ENCODE results near the gene CCDC171. TPM values are rescaled to one million over a fixed set of nuclear protein-coding genes. Genes with fewer than 3 reads are reported as not detected.
A peak's percentile ranks its signal among the peaks of the same experiment; 100 is the strongest.

The CCDC171 gene
- total and polyA plus RNA-seq, 5 donors from 2014 or later: 0.05 to 1.1 (median 0.29) TPM

- no peak for ATAC-seq (ENCODE audit: low read depth in 2 of 2)
- H3K4me1 ChIP-seq (ENCODE audit: control insufficient read depth, insufficient read depth, low read length, poor library complexity, severe bottlenecking): no peaks in the 10 kb centered on the region
- H3K27ac ChIP-seq (ENCODE audit: insufficient read depth, low read length, poor library complexity, severe bottlenecking): no peak overlapping the region
Observed at GRCh38 chr9:15741015-15741414, 188.2 kb downstream of the CCDC171 start.

GRCh38 chr9:15743512-15743911 is 190.7 kb downstream of the CCDC171 start:
- Mint-ChIP-seq H3K4me1 (no peaks in the 10 kb centered on the region), H3K4me3 (no peak overlapping the region), H3K9me3 (peaks cover 0 to 4% (median 0%) of the 10 kb centered on the region in 7 donors), H3K27me3 (no peaks in the 10 kb centered on the region), H3K36me3 (peaks cover 11% of the 10 kb centered on the region), H3K27ac (no peak overlapping the region)
- Histone ChIP-seq H3K4me1 (ENCODE audit: control insufficient read depth, insufficient read depth, low read length, poor library complexity, severe bottlenecking) (no peaks in the 10 kb centered on the region), H3K36me3 (ENCODE audit: control insufficient read depth, insufficient read depth, low read length) (no peaks in the 10 kb centered on the region), H3K9me3 (ENCODE audit: control insufficient read depth in 2 of 2, low read length in 2 of 2) (no peaks in the 10 kb centered on the region), H3K4me3 (ENCODE audit: low read depth, low read length) (no peak overlapping the region), H3K27ac (ENCODE audit: insufficient read depth, low read length, poor library complexity, severe bottlenecking) (no peak overlapping the region), H3K27me3 (ENCODE audit: control insufficient read depth, insufficient read depth, low read length) (no peaks in the 10 kb centered on the region)
- DNase-seq (peak in 1 of 3 donors; percentile 4), ATAC-seq (ENCODE audit: low read depth in 2 of 2) (no peak)

More at GRCh38 chr9:15741015-15741414, 188.2 kb downstream of the CCDC171 start:
- no peak overlapping the region for H3K4me3 ChIP-seq (ENCODE audit: low read depth, low read length)
- no peaks in the 10 kb centered on the region for H3K9me3 ChIP-seq (ENCODE audit: control insufficient read depth in 2 of 2, low read length in 2 of 2)
- Mint-ChIP-seq H3K9me3 (no peaks in the 10 kb centered on the region), H3K36me3 (peaks cover 11% of the 10 kb centered on the region), H3K4me1 (no peaks in the 10 kb centered on the region), H3K27ac (no peak overlapping the region), H3K27me3 (no peaks in the 10 kb centered on the region), H3K4me3 (no peak overlapping the region)
- no peak for DNase-seq
- H3K36me3 ChIP-seq (ENCODE audit: control insufficient read depth, insufficient read depth, low read length): no peaks in the 10 kb centered on the region
- H3K27me3 ChIP-seq (ENCODE audit: control insufficient read depth, insufficient read depth, low read length): no peaks in the 10 kb centered on the region

GRCh38 chr9:15744196-15744595 is 191.4 kb downstream of the CCDC171 start:
- H3K4me3 Mint-ChIP-seq: no peak overlapping the region
- H3K27ac Mint-ChIP-seq: no peak overlapping the region
- peaks cover 0 to 8% (median 0%) of the 10 kb centered on the region in 7 donors for H3K9me3 Mint-ChIP-seq
- Histone ChIP-seq H3K36me3 (ENCODE audit: control insufficient read depth, insufficient read depth, low read length) (no peaks in the 10 kb centered on the region), H3K4me3 (ENCODE audit: low read depth, low read length) (no peak overlapping the region), H3K9me3 (ENCODE audit: control insufficient read depth in 2 of 2, low read length in 2 of 2) (no peaks in the 10 kb centered on the region), H3K27ac (ENCODE audit: insufficient read depth, low read length, poor library complexity, severe bottlenecking) (no peak overlapping the region), H3K4me1 (ENCODE audit: control insufficient read depth, insufficient read depth, low read length, poor library complexity, severe bottlenecking) (no peaks in the 10 kb centered on the region), H3K27me3 (ENCODE audit: control insufficient read depth, insufficient read depth, low read length) (no peaks in the 10 kb centered on the region)
- DNase-seq (no peak), ATAC-seq (ENCODE audit: low read depth in 2 of 2) (no peak)
- H3K4me1 Mint-ChIP-seq: no peaks in the 10 kb centered on the region
- no peaks in the 10 kb centered on the region for H3K27me3 Mint-ChIP-seq
- peaks cover 11% of the 10 kb centered on the region for H3K36me3 Mint-ChIP-seq

- ATAC-seq (ENCODE audit: low read depth in 2 of 2): no peak
- Mint-ChIP-seq H3K4me3 (no peak overlapping the region), H3K27me3 (no peaks in the 10 kb centered on the region), H3K9me3 (peaks cover 0 to 8% (median 2%) of the 10 kb centered on the region in 7 donors), H3K4me1 (no peaks in the 10 kb centered on the region), H3K27ac (no peak overlapping the region), H3K36me3 (peaks cover 8% of the 10 kb centered on the region)
- Histone ChIP-seq H3K36me3 (ENCODE audit: control insufficient read depth, insufficient read depth, low read length) (no peaks in the 10 kb centered on the region), H3K27me3 (ENCODE audit: control insufficient read depth, insufficient read depth, low read length) (no peaks in the 10 kb centered on the region), H3K27ac (ENCODE audit: insufficient read depth, low read length, poor library complexity, severe bottlenecking) (no peak overlapping the region), H3K9me3 (ENCODE audit: control insufficient read depth in 2 of 2, low read length in 2 of 2) (no peaks in the 10 kb centered on the region), H3K4me1 (ENCODE audit: control insufficient read depth, insufficient read depth, low read length, poor library complexity, severe bottlenecking) (no peaks in the 10 kb centered on the region), H3K4me3 (ENCODE audit: low read depth, low read length) (no peak overlapping the region)
- DNase-seq: no peak
Observed at GRCh38 chr9:15746905-15747304, 194.1 kb downstream of the CCDC171 start.

GRCh38 chr9:15755660-15756059 is 202.8 kb downstream of the CCDC171 start:
- Mint-ChIP-seq H3K27ac (no peak overlapping the region), H3K4me3 (no peak overlapping the region), H3K27me3 (no peaks in the 10 kb centered on the region), H3K4me1 (no peaks in the 10 kb centered on the region), H3K36me3 (no peaks in the 10 kb centered on the region), H3K9me3 (peaks cover 0 to 5% (median 0%) of the 10 kb centered on the region in 7 donors)
- ATAC-seq (ENCODE audit: low read depth in 2 of 2) (no peak), DNase-seq (no peak)
- no peaks in the 10 kb centered on the region for H3K36me3 ChIP-seq (ENCODE audit: control insufficient read depth, insufficient read depth, low read length)
- H3K27ac ChIP-seq (ENCODE audit: insufficient read depth, low read length, poor library complexity, severe bottlenecking): no peak overlapping the region
- no peaks in the 10 kb centered on the region for H3K9me3 ChIP-seq (ENCODE audit: control insufficient read depth in 2 of 2, low read length in 2 of 2)
- H3K27me3 ChIP-seq (ENCODE audit: control insufficient read depth, insufficient read depth, low read length): no peaks in the 10 kb centered on the region
- no peak overlapping the region for H3K4me3 ChIP-seq (ENCODE audit: low read depth, low read length)
- no peaks in the 10 kb centered on the region for H3K4me1 ChIP-seq (ENCODE audit: control insufficient read depth, insufficient read depth, low read length, poor library complexity, severe bottlenecking)

- Mint-ChIP-seq H3K27ac (no peak overlapping the region), H3K4me3 (no peak overlapping the region), H3K36me3 (no peaks in the 10 kb centered on the region), H3K27me3 (no peaks in the 10 kb centered on the region), H3K9me3 (peaks cover 0 to under 1% (median 0%) of the 10 kb centered on the region in 7 donors), H3K4me1 (no peaks in the 10 kb centered on the region)
- ATAC-seq (ENCODE audit: low read depth in 2 of 2) (no peak), DNase-seq (no peak)
- Histone ChIP-seq H3K27me3 (ENCODE audit: control insufficient read depth, insufficient read depth, low read length) (no peaks in the 10 kb centered on the region), H3K9me3 (ENCODE audit: control insufficient read depth in 2 of 2, low read length in 2 of 2) (no peaks in the 10 kb centered on the region), H3K4me3 (ENCODE audit: low read depth, low read length) (no peak overlapping the region), H3K27ac (ENCODE audit: insufficient read depth, low read length, poor library complexity, severe bottlenecking) (no peak overlapping the region), H3K36me3 (ENCODE audit: control insufficient read depth, insufficient read depth, low read length) (no peaks in the 10 kb centered on the region), H3K4me1 (ENCODE audit: control insufficient read depth, insufficient read depth, low read length, poor library complexity, severe bottlenecking) (no peaks in the 10 kb centered on the region)
Observed at GRCh38 chr9:15761551-15761950, 208.7 kb downstream of the CCDC171 start.

- no peaks in the 10 kb centered on the region for H3K4me1 Mint-ChIP-seq
- no peaks in the 10 kb centered on the region for H3K9me3 ChIP-seq (ENCODE audit: control insufficient read depth in 2 of 2, low read length in 2 of 2)
- no peaks in the 10 kb centered on the region for H3K36me3 ChIP-seq (ENCODE audit: control insufficient read depth, insufficient read depth, low read length)
- H3K4me1 ChIP-seq (ENCODE audit: control insufficient read depth, insufficient read depth, low read length, poor library complexity, severe bottlenecking): no peaks in the 10 kb centered on the region
- no peaks in the 10 kb centered on the region for H3K27me3 ChIP-seq (ENCODE audit: control insufficient read depth, insufficient read depth, low read length)
- H3K9me3 Mint-ChIP-seq: peaks cover 0 to 5% (median 0%) of the 10 kb centered on the region in 7 donors
- H3K27ac ChIP-seq (ENCODE audit: insufficient read depth, low read length, poor library complexity, severe bottlenecking): no peak overlapping the region
- no peak overlapping the region for H3K27ac Mint-ChIP-seq
- H3K4me3 Mint-ChIP-seq: no peak overlapping the region
- H3K27me3 Mint-ChIP-seq: no peaks in the 10 kb centered on the region
- H3K36me3 Mint-ChIP-seq: no peaks in the 10 kb centered on the region
- DNase-seq (no peak), ATAC-seq (ENCODE audit: low read depth in 2 of 2) (no peak)
- no peak overlapping the region for H3K4me3 ChIP-seq (ENCODE audit: low read depth, low read length)
Observed at GRCh38 chr9:15763371-15763770, 210.5 kb downstream of the CCDC171 start.

GRCh38 chr9:15764131-15764530 is 211.3 kb downstream of the CCDC171 start:
- H3K36me3 Mint-ChIP-seq: no peaks in the 10 kb centered on the region
- no peaks in the 10 kb centered on the region for H3K27me3 Mint-ChIP-seq
- H3K27ac ChIP-seq (ENCODE audit: insufficient read depth, low read length, poor library complexity, severe bottlenecking): no peak overlapping the region
- DNase-seq (no peak), ATAC-seq (ENCODE audit: low read depth in 2 of 2) (no peak)
- H3K4me3 Mint-ChIP-seq: no peak overlapping the region
- H3K4me1 ChIP-seq (ENCODE audit: control insufficient read depth, insufficient read depth, low read length, poor library complexity, severe bottlenecking): no peaks in the 10 kb centered on the region
- peaks cover 0 to 5% (median 0%) of the 10 kb centered on the region in 7 donors for H3K9me3 Mint-ChIP-seq
- no peak overlapping the region for H3K4me3 ChIP-seq (ENCODE audit: low read depth, low read length)
- no peak overlapping the region for H3K27ac Mint-ChIP-seq
- no peaks in the 10 kb centered on the region for H3K9me3 ChIP-seq (ENCODE audit: control insufficient read depth in 2 of 2, low read length in 2 of 2)
- no peaks in the 10 kb centered on the region for H3K27me3 ChIP-seq (ENCODE audit: control insufficient read depth, insufficient read depth, low read length)
- no peaks in the 10 kb centered on the region for H3K4me1 Mint-ChIP-seq
- H3K36me3 ChIP-seq (ENCODE audit: control insufficient read depth, insufficient read depth, low read length): no peaks in the 10 kb centered on the region

Data from CD4-positive, CD25-positive, alpha-beta regulatory T cell (primary cell).